Measurements from ENCODE around the gene BRD9.

The BRD9 gene

GRCh38 chr5:863244-863805 is 29.3 kb downstream of the BRD9 start:
- H3K9ac ChIP-seq (ENCODE audit: low read length), result no peak overlapping the region

GRCh38 chr5:862367-863243 is 30.0 kb downstream of the BRD9 start:
- H3K27me3 ChIP-seq (ENCODE audit: insufficient read depth, low read length), result no peaks in the 10 kb centered on the region
- H3K9me2 ChIP-seq (ENCODE audit: low read depth, low read length), result no peaks in the 10 kb centered on the region
- H3K4me3 ChIP-seq (ENCODE audit: low read depth, low read length, poor library complexity, severe bottlenecking), result no peak overlapping the region
- H3K9me3 ChIP-seq (ENCODE audit: low read length), result no peaks in the 10 kb centered on the region
- H3K36me3 ChIP-seq (ENCODE audit: insufficient read depth, low read length), result peaks cover 49% of the 10 kb centered on the region
- no peaks in the 10 kb centered on the region for H3K79me2 ChIP-seq (ENCODE audit: insufficient read depth, low read length)
- no peaks in the 10 kb centered on the region for H4K20me1 ChIP-seq (ENCODE audit: insufficient read depth, low read length)
- H3F3A ChIP-seq (ENCODE audit: insufficient read depth, low read length), result no peaks in the 10 kb centered on the region
- no peak for TF ChIP-seq EZH2 (IDR thresholded peaks at IDR 0.05; ENCODE audit: borderline replicate concordance, low read length)
- no peak for TF ChIP-seq CTCF (IDR thresholded peaks at IDR 0.05; ENCODE audit: low read length)
- H3K9ac ChIP-seq (ENCODE audit: low read length), result no peak overlapping the region
- no peak overlapping the region for H3K27ac ChIP-seq (ENCODE audit: low read depth, low read length, poor library complexity, severe bottlenecking)
- H3K4me2 ChIP-seq (ENCODE audit: low read length), result no peak overlapping the region
- H2AFZ ChIP-seq (ENCODE audit: low read length), result no peak overlapping the region
- no peaks in the 10 kb centered on the region for H3K4me1 ChIP-seq (ENCODE audit: insufficient read depth, low read length, severe bottlenecking)

More at GRCh38 chr5:863244-863805, 29.3 kb downstream of the BRD9 start:
- Histone ChIP-seq H3K27ac (ENCODE audit: low read depth, low read length, poor library complexity, severe bottlenecking) (no peak overlapping the region), H4K20me1 (ENCODE audit: insufficient read depth, low read length) (no peaks in the 10 kb centered on the region), H3K4me1 (ENCODE audit: insufficient read depth, low read length, severe bottlenecking) (no peaks in the 10 kb centered on the region), H2AFZ (ENCODE audit: low read length) (no peak overlapping the region), H3K36me3 (ENCODE audit: insufficient read depth, low read length) (peaks cover 56% of the 10 kb centered on the region), H3K79me2 (ENCODE audit: insufficient read depth, low read length) (no peaks in the 10 kb centered on the region), H3K4me3 (ENCODE audit: low read depth, low read length, poor library complexity, severe bottlenecking) (no peak overlapping the region), H3K4me2 (ENCODE audit: low read length) (no peak overlapping the region), H3K9me3 (ENCODE audit: low read length) (no peaks in the 10 kb centered on the region), H3K9me2 (ENCODE audit: low read depth, low read length) (no peaks in the 10 kb centered on the region), H3F3A (ENCODE audit: insufficient read depth, low read length) (no peaks in the 10 kb centered on the region), H3K27me3 (ENCODE audit: insufficient read depth, low read length) (no peaks in the 10 kb centered on the region)
- no peak for TF ChIP-seq CTCF (IDR thresholded peaks at IDR 0.05; ENCODE audit: low read length)
- TF ChIP-seq EZH2 (IDR thresholded peaks at IDR 0.05; ENCODE audit: borderline replicate concordance, low read length), result no peak

- Histone ChIP-seq H3K4me2 (ENCODE audit: low read length) (no peak overlapping the region), H3K27me3 (ENCODE audit: insufficient read depth, low read length) (no peaks in the 10 kb centered on the region), H3K9me2 (ENCODE audit: low read depth, low read length) (no peaks in the 10 kb centered on the region), H3K9me3 (ENCODE audit: low read length) (no peaks in the 10 kb centered on the region), H2AFZ (ENCODE audit: low read length) (no peak overlapping the region), H3K27ac (ENCODE audit: low read depth, low read length, poor library complexity, severe bottlenecking) (no peak overlapping the region), H3K79me2 (ENCODE audit: insufficient read depth, low read length) (no peaks in the 10 kb centered on the region), H3K4me1 (ENCODE audit: insufficient read depth, low read length, severe bottlenecking) (no peaks in the 10 kb centered on the region), H3F3A (ENCODE audit: insufficient read depth, low read length) (no peaks in the 10 kb centered on the region), H3K4me3 (ENCODE audit: low read depth, low read length, poor library complexity, severe bottlenecking) (no peak overlapping the region), H3K36me3 (ENCODE audit: insufficient read depth, low read length) (peaks cover 40% of the 10 kb centered on the region), H4K20me1 (ENCODE audit: insufficient read depth, low read length) (no peaks in the 10 kb centered on the region), H3K9ac (ENCODE audit: low read length) (no peak overlapping the region)
- TF ChIP-seq CTCF (IDR thresholded peaks at IDR 0.05; ENCODE audit: low read length) (no peak), EZH2 (IDR thresholded peaks at IDR 0.05; ENCODE audit: borderline replicate concordance, low read length) (no peak)
Observed at GRCh38 chr5:861442-862366, 30.9 kb downstream of the BRD9 start.
